H9 (cell line): ENCODE measurements around the gene NBL1. TPM values are rescaled to one million over a fixed set of nuclear protein-coding genes. Genes with fewer than 3 reads are reported as not detected.

Source experiments
- DNase-seq: peaks from one replicate; pipeline ENCODE4 v3.0.0-alpha.2; 2017
- H2AFZ ChIP-seq: one replicate; pipeline ENCODE4 v1.6.1; 2013; ENCODE audit warnings: mild to moderate bottlenecking, low read length, control low read depth, moderate library complexity
- H2AK5ac ChIP-seq: 2 replicates; pipeline ENCODE4 v1.6.1; 2013; ENCODE audit warnings: low read length, control low read depth, mixed read lengths; ENCODE audit not compliant: insufficient read length
- H2BK120ac ChIP-seq: one replicate; pipeline ENCODE4 v1.6.1; 2013; ENCODE audit warnings: low read depth, mild to moderate bottlenecking, low read length, control low read depth, inconsistent platforms; ENCODE audit not compliant: poor library complexity, severe bottlenecking
- H2BK12ac ChIP-seq: 2 replicates; pipeline ENCODE4 v1.6.1; 2013; ENCODE audit warnings: low read length, control low read depth, mixed read lengths, low read depth; ENCODE audit not compliant: insufficient read length
- H2BK15ac ChIP-seq: 2 replicates; pipeline ENCODE4 v1.6.1; 2013; ENCODE audit warnings: low read depth, low read length, control low read depth
- H2BK20ac ChIP-seq: one replicate; pipeline ENCODE4 v1.6.1; 2013; ENCODE audit warnings: low read depth, mild to moderate bottlenecking, low read length, control low read depth, inconsistent platforms; ENCODE audit not compliant: poor library complexity, severe bottlenecking
- H2BK5ac ChIP-seq: 2 replicates; pipeline ENCODE4 v1.6.1; 2013; ENCODE audit warnings: low read length, control low read depth, mixed read lengths; ENCODE audit not compliant: insufficient read length
- H3K14ac ChIP-seq: 2 replicates; pipeline ENCODE4 v1.6.1; 2013; ENCODE audit warnings: low read length, control low read depth; ENCODE audit not compliant: insufficient read depth
- H3K18ac ChIP-seq: 2 replicates; pipeline ENCODE4 v1.6.1; 2013; ENCODE audit warnings: low read depth, mild to moderate bottlenecking, mixed read lengths, low read length, control low read depth; ENCODE audit not compliant: insufficient read length
- H3K23ac ChIP-seq: 2 replicates; pipeline ENCODE4 v1.6.1; 2013; ENCODE audit warnings: low read length, control low read depth, mixed read lengths, low read depth; ENCODE audit not compliant: insufficient read length
- H3K23me2 ChIP-seq: 2 replicates; pipeline ENCODE4 v1.6.1; 2013; ENCODE audit warnings: low read depth, mild to moderate bottlenecking, mixed read lengths, low read length, control low read depth; ENCODE audit not compliant: insufficient read length, poor library complexity, severe bottlenecking
- H3K27ac ChIP-seq: 2 replicates; pipeline ENCODE4 v1.5.1; 2013; ENCODE audit warnings: low read length, control low read depth, mixed read lengths, low read depth; ENCODE audit not compliant: insufficient read length
- H3K27me3 ChIP-seq: 2 replicates; pipeline ENCODE4 v1.6.1; 2013; ENCODE audit warnings: low read length, control low read depth, inconsistent platforms; ENCODE audit not compliant: insufficient read depth
- H3K4ac ChIP-seq: 2 replicates; pipeline ENCODE4 v1.6.1; 2013; ENCODE audit warnings: low read depth, mild to moderate bottlenecking, control low read depth, inconsistent platforms, low read length, moderate library complexity
- H3K4me1 ChIP-seq: 2 replicates; pipeline ENCODE4 v1.6.1; 2013; ENCODE audit warnings: low read length, control low read depth, inconsistent platforms; ENCODE audit not compliant: insufficient read depth
- H3K4me2 ChIP-seq: 2 replicates; pipeline ENCODE4 v1.6.1; 2013; ENCODE audit warnings: low read length, control low read depth, mixed read lengths; ENCODE audit not compliant: insufficient read length, insufficient read depth
- H3K56ac ChIP-seq: 2 replicates; pipeline ENCODE4 v1.6.1; 2013; ENCODE audit warnings: low read depth, mild to moderate bottlenecking, mixed read lengths, low read length, control low read depth; ENCODE audit not compliant: insufficient read length
- H3K79me1 ChIP-seq: 2 replicates; pipeline ENCODE4 v1.6.1; 2013; ENCODE audit warnings: low read depth, mild to moderate bottlenecking, moderate library complexity, low read length, control low read depth, inconsistent platforms; ENCODE audit not compliant: insufficient read depth, poor library complexity, severe bottlenecking
- H3K79me2 ChIP-seq: 2 replicates; pipeline ENCODE4 v1.6.1; 2013; ENCODE audit warnings: low read length, control low read depth, inconsistent platforms; ENCODE audit not compliant: insufficient read depth
- H3K9ac ChIP-seq: 2 replicates; pipeline ENCODE4 v1.6.1; 2013; ENCODE audit warnings: low read length, control low read depth, mixed read lengths; ENCODE audit not compliant: insufficient read length; ENCODE audit errors: extremely low read depth
- H3K9me3 ChIP-seq: one replicate; pipeline ENCODE4 v1.6.1; 2013; ENCODE audit warnings: low read depth, low read length, inconsistent platforms; ENCODE audit not compliant: control insufficient read depth
- H3T11ph ChIP-seq: one replicate; pipeline ENCODE4 v1.6.1; 2013; ENCODE audit warnings: mild to moderate bottlenecking, low read length, control low read depth, inconsistent platforms
- H4K20me1 ChIP-seq: one replicate; pipeline ENCODE4 v1.6.1; 2013; ENCODE audit not compliant: control insufficient read depth, insufficient read length, insufficient read depth
- H4K5ac ChIP-seq: 2 replicates; pipeline ENCODE4 v1.6.1; 2013; ENCODE audit warnings: low read depth, mild to moderate bottlenecking, mixed read lengths, low read length, control low read depth; ENCODE audit not compliant: insufficient read length
- H4K8ac ChIP-seq: replicated peaks from 2 replicates; pipeline ENCODE4 v1.6.1; 2013; ENCODE audit warnings: low read length, control low read depth, mixed read lengths, low read depth; ENCODE audit not compliant: insufficient read length
- H4K91ac ChIP-seq: 2 replicates; pipeline ENCODE4 v1.6.1; 2013; ENCODE audit warnings: low read depth, mild to moderate bottlenecking, moderate library complexity, mixed read lengths, low read length, control low read depth; ENCODE audit not compliant: insufficient read length
- H3K27ac Mint-ChIP-seq, 3 experiments: 2 replicates in 2 of 3; 3 replicates in 1 of 3; pipeline ENCODE4 v1.8.0; 2020 to 2021; ENCODE audit warnings: mixed read lengths in 3 of 3, mild to moderate bottlenecking in 1 of 3, moderate library complexity in 1 of 3
- H3K27me3 Mint-ChIP-seq: 2 replicates; pipeline ENCODE4 v1.8.0; 2021; ENCODE audit warnings: low read depth, mild to moderate bottlenecking, moderate library complexity, mixed read lengths
- H3K36me3 Mint-ChIP-seq, 3 experiments: 2 replicates in 2 of 3; 3 replicates in 1 of 3; pipeline ENCODE4 v1.8.0; 2020 to 2021; ENCODE audit warnings: low read depth in 3 of 3, mixed read lengths in 3 of 3; ENCODE audit not compliant: insufficient read depth in 1 of 3
- H3K4me1 Mint-ChIP-seq, 2 experiments: 2 replicates each; pipeline ENCODE4 v1.8.0; 2020; ENCODE audit warnings: mixed read lengths in 2 of 2
- H3K4me3 Mint-ChIP-seq, 2 experiments: 2 replicates in 1 of 2; 3 replicates in 1 of 2; pipeline ENCODE4 v1.8.0; 2020 to 2021; ENCODE audit warnings: mild to moderate bottlenecking in 2 of 2, mixed read lengths in 2 of 2, moderate library complexity in 1 of 2
- H3K9me3 Mint-ChIP-seq, 2 experiments: 2 replicates in 1 of 2; 3 replicates in 1 of 2; pipeline ENCODE4 v1.8.0; 2020; ENCODE audit warnings: mild to moderate bottlenecking in 2 of 2, mixed read lengths in 2 of 2, moderate library complexity in 1 of 2
- WGBS: extraction: QIAGEN DNeasy Blood & Tissue Kit; methylation state at CpG from one replicate; pipeline ENCODE4 v1.1.7; 2013; ENCODE audit warnings: missing lambda C conversion rate, low lambda C conversion rate, mixed read lengths; ENCODE audit not compliant: insufficient read length; ENCODE audit errors: extremely low coverage; 5-methylcytosine and 5-hydroxymethylcytosine counted together
- total RNA-seq: library from RNA; stranded (reverse); gene quantifications from 2 replicates; pipeline ENCODE4 v1.2.1, GENCODE V29; 2021
- TF ChIP-seq, protein P1 (sequence below): fragments of 200-600 bp; sonication (generic); conservative IDR thresholded peaks from 3 replicates; pipeline ENCODE4 v1.8.0; 2021; ENCODE audit warnings: antibody characterized with exemption, mild to moderate bottlenecking

Gene NBL1
- total RNA-seq, 1 experiment from 2014 or later: 6.4 TPM

DNA sequence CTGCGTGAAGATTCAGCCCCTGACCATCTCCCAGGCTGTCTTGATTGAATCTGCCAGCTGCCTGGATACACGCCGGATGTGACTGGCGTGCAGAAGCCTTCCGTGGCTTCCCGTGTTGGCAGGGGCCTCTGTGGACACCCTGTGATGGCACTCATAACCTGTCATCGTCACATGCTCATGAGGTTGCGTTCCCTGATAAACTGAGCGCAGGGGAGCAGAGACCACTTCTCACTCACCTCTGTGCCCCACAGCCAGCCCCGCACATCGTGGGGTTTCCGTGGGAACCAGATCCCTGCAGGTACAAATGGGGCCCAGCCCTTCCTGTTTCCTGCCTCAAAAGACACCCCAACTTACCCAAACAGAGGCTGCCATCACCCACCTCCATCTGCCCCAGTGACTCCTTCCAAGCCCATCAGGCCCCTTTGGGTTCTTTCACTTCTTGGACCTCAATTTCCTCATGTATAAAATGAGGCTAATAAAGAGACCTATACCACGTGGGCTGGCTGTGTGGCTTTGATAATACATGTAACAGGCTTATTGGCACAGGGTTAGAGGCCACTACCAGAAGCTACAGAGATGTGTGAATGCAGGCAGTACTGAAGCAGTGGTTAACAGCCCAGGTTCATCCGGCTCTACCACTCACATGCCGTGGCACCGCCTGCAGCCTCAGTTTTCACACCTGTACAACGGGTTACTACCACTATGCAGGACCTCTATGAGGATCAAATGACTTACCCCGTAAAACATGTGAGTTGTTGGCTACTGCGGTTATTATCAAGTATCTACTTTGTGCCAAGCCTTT is 44.1 kb downstream of the NBL1 start:
- Histone ChIP-seq H4K91ac (no peak overlapping the region), H3K14ac (no peak overlapping the region), H4K8ac (no peak overlapping the region), H2BK15ac (no peak overlapping the region), H2BK12ac (no peak overlapping the region), H3K9ac (no peak overlapping the region), H2BK5ac (no peak overlapping the region), H3K27ac (no peak overlapping the region), H3K79me2 (no peaks in the 10 kb centered on the region), H3K79me1 (no peaks in the 10 kb centered on the region), H4K20me1 (no peaks in the 10 kb centered on the region), H2AFZ (no peak overlapping the region), H4K5ac (no peak overlapping the region), H3K56ac (no peak overlapping the region), H3K4me1 (no peaks in the 10 kb centered on the region; the same call in 1 of the 2 replicates), H3K27me3 (no peaks in the 10 kb centered on the region), H2BK120ac (no peak overlapping the region), H3K18ac (no peak overlapping the region), H2BK20ac (no peak overlapping the region), H3T11ph (no peak overlapping the region), H3K9me3 (no peaks in the 10 kb centered on the region), H2AK5ac (no peak overlapping the region), H3K23me2 (no peaks in the 10 kb centered on the region), H3K4ac (no peak overlapping the region), H3K4me2 (no peak overlapping the region), H3K23ac (no peak overlapping the region)
- WGBS: no CpG with 5 or more reads among the region's 19 CpGs
- Mint-ChIP-seq H3K4me1 (peaks cover 21 to 35% of the 10 kb centered on the region in 2 experiments), H3K36me3 (peaks cover 0 to 4% (median 0%) of the 10 kb centered on the region in 3 experiments; a peak in 2 of 7 replicates), H3K27me3 (peaks cover 8% of the 10 kb centered on the region), H3K4me3 (no peak overlapping the region; a peak in 1 of 5 replicates), H3K9me3 (peaks cover 0 to 4% of the 10 kb centered on the region in 2 experiments; a peak in 2 of 5 replicates), H3K27ac (peak overlapping the region in 2 of 3 experiments; percentile 55 to 81; a peak in 4 of 7 replicates)
- DNase-seq: no peak
- TF ChIP-seq, protein P1, sequence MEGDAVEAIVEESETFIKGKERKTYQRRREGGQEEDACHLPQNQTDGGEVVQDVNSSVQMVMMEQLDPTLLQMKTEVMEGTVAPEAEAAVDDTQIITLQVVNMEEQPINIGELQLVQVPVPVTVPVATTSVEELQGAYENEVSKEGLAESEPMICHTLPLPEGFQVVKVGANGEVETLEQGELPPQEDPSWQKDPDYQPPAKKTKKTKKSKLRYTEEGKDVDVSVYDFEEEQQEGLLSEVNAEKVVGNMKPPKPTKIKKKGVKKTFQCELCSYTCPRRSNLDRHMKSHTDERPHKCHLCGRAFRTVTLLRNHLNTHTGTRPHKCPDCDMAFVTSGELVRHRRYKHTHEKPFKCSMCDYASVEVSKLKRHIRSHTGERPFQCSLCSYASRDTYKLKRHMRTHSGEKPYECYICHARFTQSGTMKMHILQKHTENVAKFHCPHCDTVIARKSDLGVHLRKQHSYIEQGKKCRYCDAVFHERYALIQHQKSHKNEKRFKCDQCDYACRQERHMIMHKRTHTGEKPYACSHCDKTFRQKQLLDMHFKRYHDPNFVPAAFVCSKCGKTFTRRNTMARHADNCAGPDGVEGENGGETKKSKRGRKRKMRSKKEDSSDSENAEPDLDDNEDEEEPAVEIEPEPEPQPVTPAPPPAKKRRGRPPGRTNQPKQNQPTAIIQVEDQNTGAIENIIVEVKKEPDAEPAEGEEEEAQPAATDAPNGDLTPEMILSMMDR: no peak
